AG04450 (cell line): ENCODE measurements around the gene PDGFD. TPM values are rescaled to one million over a fixed set of nuclear protein-coding genes. Genes with fewer than 3 reads are reported as not detected.

Experiments used
- CTCF ChIA-PET: fragments of 300-600, 350-600 bp; formaldehyde crosslinking; extraction: SDS; loops from one replicate; lab custom pipeline; 2022; ENCODE audit warnings: antibody characterized with exemption, inconsistent platforms; lab: Charles Lee
- POLR2A ChIA-PET: fragments of 350-600 bp; formaldehyde crosslinking; extraction: SDS; loops from one replicate; lab custom pipeline; 2021; ENCODE audit warnings: antibody characterized with exemption, inconsistent platforms; lab: Yijun Ruan, JAX
- DNase-seq: peaks from one replicate; pipeline ENCODE4 v3.0.0-alpha.2; 2011; ENCODE audit warnings: low read depth, low spot score
- H3K27ac ChIP-seq: one replicate; pipeline ENCODE4 v1.5.1; 2012; ENCODE audit warnings: low read depth, low read length, control low read depth
- H3K27me3 ChIP-seq: one replicate; pipeline ENCODE4 v1.6.0; 2012; ENCODE audit warnings: low read length; ENCODE audit not compliant: control insufficient read depth, insufficient read depth
- H3K4me3 ChIP-seq: 2 replicates; pipeline ENCODE4 v1.5.1; 2011; ENCODE audit warnings: mild to moderate bottlenecking, low read depth, low read length, control low read depth
- H3K9me3 ChIP-seq: 2 replicates; pipeline ENCODE4 v1.5.1; 2012; ENCODE audit warnings: low read length; ENCODE audit not compliant: control insufficient read depth, insufficient read depth
- polyA plus RNA-seq: library from polyadenylated mRNA; depleted of rRNA; stranded (reverse); fragments of >200 nt; gene quantifications from 2 replicates; pipeline ENCODE4 v1.2.3, GENCODE V29; 2011
- TF ChIP-seq, protein P1 (sequence below): IDR thresholded peaks from 2 replicates; pipeline ENCODE4 v1.5.1; 2011; ENCODE audit warnings: low read depth, low read length, control low read depth, inconsistent platforms

The PDGFD gene
- polyA plus RNA-seq, 1 experiment = 58.1 TPM

DNA sequence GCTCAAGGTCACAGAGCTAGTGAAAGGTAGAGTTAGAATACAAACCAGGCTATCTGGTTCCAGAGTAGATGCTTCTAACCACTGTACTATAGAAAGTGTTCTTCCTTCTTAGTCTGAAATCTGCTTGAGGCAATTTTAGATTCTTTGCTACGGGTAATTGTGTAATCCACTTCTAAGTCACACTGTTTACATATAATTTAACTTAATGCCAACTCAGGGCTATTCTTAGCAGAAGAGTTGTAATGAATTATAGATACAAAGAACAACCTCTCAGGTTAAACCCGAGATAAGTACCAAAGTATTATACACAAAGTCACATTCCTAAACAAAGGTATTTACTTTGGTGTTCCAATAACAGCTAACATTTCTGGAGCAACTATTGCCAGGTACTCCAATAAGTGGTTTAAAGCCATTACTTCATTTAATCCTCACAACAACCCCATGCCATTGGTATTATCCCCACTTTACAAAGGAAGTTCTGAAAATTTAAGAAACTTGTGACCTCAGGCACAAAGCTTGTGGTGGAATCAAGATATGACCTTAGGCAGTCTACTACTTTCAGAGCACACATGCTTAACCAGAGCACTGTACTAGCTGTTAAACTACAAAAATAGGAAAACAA lies 158.6 kb downstream of the PDGFD start:
- no peak for DNase-seq

DNA sequence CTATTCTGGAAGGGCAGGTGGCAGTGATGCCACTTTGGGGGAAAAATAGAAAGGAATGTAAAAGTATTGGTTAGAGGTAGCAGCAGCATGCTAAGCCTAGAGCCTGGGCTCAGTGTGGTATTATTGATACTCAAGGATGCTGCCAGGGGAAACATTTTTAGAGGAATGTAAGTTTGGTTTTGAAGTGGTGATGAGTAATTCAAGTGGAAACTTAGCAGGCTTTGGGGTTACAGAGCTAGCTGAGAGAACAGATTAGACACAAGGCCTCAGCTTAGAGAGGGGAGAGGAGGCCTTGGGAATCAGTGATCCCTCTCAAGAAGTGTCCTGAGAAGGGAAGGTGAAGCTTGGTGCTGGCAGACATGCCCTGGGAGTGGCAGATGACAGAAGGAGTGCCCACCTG lies 160.5 kb downstream of the PDGFD start:
- ChIA-PET POLR2A (no interaction called here), CTCF (no interaction called here)
- DNase-seq = no peak

More for the DNA sequence above, 158.6 kb downstream of the PDGFD start:
- ChIA-PET CTCF (no interaction called here), POLR2A (no interaction called here)
- no peaks in the 10 kb centered on the region for H3K9me3 ChIP-seq
- H3K27ac ChIP-seq = no peak overlapping the region
- TF ChIP-seq, protein P1, sequence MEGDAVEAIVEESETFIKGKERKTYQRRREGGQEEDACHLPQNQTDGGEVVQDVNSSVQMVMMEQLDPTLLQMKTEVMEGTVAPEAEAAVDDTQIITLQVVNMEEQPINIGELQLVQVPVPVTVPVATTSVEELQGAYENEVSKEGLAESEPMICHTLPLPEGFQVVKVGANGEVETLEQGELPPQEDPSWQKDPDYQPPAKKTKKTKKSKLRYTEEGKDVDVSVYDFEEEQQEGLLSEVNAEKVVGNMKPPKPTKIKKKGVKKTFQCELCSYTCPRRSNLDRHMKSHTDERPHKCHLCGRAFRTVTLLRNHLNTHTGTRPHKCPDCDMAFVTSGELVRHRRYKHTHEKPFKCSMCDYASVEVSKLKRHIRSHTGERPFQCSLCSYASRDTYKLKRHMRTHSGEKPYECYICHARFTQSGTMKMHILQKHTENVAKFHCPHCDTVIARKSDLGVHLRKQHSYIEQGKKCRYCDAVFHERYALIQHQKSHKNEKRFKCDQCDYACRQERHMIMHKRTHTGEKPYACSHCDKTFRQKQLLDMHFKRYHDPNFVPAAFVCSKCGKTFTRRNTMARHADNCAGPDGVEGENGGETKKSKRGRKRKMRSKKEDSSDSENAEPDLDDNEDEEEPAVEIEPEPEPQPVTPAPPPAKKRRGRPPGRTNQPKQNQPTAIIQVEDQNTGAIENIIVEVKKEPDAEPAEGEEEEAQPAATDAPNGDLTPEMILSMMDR = no peak
- H3K27me3 ChIP-seq = no peaks in the 10 kb centered on the region
- H3K4me3 ChIP-seq = no peak overlapping the region

DNA sequence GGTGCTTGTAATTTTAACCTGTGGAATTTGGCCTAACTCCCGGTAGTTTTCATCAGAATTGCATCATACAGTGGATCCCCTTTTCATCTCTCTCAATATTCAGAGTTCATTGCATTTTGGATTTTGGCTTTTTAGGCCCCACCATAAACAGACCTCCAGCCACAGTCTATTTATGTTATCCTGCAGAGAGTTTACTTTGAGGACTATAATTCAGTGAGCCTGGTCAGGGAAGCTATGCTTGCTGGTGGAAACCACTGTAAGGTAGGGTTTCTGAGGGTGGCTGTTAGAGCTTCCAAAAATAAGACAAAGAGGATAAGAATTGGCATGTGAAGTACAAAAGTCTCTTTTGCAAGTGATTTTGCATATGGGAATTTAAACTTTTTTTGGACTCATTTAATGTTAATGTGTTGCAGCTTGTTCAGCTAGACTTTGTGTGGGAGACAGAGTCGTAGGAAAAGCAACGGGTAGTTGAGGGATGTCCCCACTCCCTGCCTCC lies 162.3 kb downstream of the PDGFD start:
- Histone ChIP-seq H3K27me3 (no peaks in the 10 kb centered on the region), H3K4me3 (no peak overlapping the region), H3K27ac (peak overlapping the region; percentile 71), H3K9me3 (no peaks in the 10 kb centered on the region)
- POLR2A ChIA-PET = interaction anchor here (1.1 kb wide), 1 partner anchor 13 kb away, joined by 4 read pairs; no protein-coding TSS in a partner anchor
- DNase-seq = peak; percentile 63
- TF ChIP-seq, protein P1 = no peak
- CTCF ChIA-PET = no interaction called here

More for the DNA sequence above, 160.5 kb downstream of the PDGFD start:
- TF ChIP-seq, protein P1 = no peak
- Histone ChIP-seq H3K9me3 (no peaks in the 10 kb centered on the region), H3K27me3 (no peaks in the 10 kb centered on the region), H3K27ac (peak overlapping the region; percentile 58), H3K4me3 (no peak overlapping the region)

DNA sequence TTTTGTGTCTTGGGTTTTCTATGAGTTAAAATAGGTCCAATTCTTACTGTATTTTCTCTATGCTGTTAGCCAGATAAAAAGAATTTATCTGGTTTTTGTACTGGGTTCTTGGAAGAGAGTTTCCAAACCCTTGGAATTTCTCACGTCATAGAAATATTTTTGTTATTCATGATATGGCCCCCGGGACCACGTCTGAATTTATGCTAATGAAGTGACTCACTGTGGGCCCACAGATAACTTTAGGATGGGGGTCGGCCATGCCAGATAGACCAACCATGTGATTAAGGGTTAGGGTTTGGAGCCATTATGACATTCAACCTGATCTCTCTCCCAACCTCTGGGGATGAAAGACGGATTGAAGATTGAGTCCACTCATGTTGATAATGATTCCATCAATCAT lies 163.1 kb downstream of the PDGFD start:
- CTCF ChIA-PET = no interaction called here
- Histone ChIP-seq H3K27me3 (no peaks in the 10 kb centered on the region), H3K9me3 (no peaks in the 10 kb centered on the region), H3K27ac (peak overlapping the region; percentile 65), H3K4me3 (no peak overlapping the region)
- POLR2A ChIA-PET = no interaction called here
- TF ChIP-seq, protein P1 = no peak
- DNase-seq = no peak

DNA sequence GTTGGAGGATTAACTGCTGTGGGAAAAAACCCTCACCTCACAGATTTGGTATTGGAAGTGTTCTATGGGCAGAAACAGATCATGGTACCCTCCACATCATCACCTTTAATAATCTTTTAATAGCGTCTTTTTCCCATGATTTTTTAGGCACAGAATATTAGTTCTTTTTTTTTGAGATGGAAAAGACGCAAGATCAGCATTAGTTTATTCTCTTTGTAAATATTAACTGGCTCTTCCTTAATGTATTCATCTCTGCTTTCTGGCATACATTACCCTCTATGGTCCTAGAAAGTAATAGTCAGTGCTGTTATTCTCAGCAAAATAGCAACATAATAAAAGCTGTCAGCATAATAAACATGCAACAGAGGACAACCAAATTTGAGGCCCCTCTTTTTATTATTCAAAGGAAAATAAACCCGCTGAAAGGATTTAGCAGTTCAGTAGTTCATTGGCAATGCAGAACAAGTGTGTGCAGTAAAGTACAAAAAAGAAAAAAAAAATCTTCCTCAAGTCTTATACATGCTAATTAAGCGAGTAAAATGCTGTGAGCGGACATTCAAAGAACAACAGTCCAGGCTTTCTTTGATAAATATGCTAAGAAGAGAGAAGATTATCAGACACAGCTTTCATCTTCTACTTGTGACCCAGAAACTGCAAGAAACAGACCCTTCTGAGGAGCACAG lies 165.0 kb downstream of the PDGFD start:
- CTCF ChIA-PET = no interaction called here

More for the DNA sequence above, 165.0 kb downstream of the PDGFD start:
- DNase-seq = no peak
- TF ChIP-seq, protein P1 = no peak
- Histone ChIP-seq H3K27ac (no peak overlapping the region), H3K4me3 (no peak overlapping the region), H3K27me3 (no peaks in the 10 kb centered on the region), H3K9me3 (no peaks in the 10 kb centered on the region)
- POLR2A ChIA-PET = no interaction called here
